SKM-1 (cell line): ENCODE results near the gene ENPP6.
"Not testable (repeated sequence)": the region's sequence is repeated elsewhere in the genome, so short reads cannot be mapped to it uniquely, and the experiment has no call there.

ENCODE experiments used
- DNase-seq: peaks from one replicate; lab custom pipeline; 2025; ENCODE audit not compliant: unreplicated experiment; lab: John Stamatoyannopoulos, UW

The ENPP6 gene

DNA sequence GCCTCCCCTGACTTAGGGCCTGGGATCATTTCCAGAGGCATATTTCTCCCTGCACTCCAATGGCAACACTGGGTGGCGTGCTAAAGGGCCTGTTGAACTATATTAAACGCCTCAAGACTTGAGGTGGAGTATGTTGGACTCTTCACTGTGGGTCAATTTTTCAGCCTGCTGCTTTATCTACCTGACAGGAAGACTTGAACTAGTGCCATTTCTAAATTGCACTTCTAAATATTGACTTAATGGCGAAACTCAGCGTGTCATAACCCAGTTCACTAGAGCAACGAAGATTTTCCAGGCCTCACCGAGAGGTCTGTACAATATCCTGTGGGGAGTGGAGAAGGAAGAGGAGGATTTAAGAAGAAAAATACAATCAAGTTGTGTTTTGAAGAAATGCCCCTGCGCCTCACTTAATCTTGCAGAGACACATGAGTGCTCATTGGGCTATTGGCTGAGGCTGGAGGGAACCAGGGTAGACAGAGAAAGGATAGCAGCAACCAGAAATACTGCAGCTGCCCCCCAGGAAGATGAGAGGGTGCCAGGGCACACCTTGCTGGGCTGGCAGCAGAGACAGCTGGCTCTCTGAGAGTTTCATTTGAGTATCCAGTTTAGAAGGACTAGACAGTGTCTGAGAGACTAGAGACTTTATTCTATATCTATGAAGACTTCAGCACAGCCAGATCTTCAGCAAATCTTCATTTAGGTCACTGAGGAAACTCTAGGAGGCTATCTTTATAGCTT is 67.4 kb downstream of the ENPP6 start:
- no peak for DNase-seq

DNA sequence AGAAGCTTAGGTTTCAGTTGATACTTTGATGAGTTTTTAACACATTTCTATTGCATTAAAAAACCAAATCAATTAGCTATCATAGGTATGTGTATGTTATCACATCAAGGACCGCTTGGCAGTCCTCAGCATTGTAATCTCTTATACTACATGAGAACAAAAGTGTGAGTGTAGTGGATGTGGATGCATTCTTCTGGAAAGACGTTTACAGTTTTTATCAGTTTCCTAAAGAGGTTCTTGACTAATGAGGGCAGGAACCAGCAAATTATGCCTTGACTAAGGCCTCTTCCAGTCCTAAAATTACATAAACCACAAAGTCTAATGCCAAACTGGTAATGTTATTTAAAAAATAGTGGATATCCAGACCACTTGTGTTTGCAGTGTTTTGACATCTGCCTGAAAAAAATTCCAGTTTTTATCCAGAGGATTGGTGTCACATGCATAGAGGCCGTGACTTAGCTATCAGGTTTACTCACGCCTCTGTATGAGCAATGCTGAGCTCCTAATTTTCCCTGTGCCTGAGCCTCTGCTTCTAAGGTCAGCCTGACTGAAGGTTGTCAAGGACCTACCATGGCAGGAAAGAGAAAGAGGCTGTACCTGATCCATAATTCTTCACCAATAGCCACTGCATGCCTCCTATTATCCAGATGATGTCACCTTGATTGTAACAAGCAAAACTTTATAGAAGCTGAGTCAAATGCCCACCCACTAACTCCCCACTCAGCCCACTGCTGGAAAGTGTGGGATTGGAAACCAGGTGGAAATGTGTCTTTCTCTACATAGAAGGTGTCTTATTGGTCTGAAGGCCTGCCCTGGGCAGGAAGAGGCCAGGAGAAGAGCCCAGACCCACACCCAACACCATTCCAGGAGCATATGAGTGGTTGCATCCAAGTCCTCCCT is 68.7 kb downstream of the ENPP6 start:
- DNase-seq = no peak

DNA sequence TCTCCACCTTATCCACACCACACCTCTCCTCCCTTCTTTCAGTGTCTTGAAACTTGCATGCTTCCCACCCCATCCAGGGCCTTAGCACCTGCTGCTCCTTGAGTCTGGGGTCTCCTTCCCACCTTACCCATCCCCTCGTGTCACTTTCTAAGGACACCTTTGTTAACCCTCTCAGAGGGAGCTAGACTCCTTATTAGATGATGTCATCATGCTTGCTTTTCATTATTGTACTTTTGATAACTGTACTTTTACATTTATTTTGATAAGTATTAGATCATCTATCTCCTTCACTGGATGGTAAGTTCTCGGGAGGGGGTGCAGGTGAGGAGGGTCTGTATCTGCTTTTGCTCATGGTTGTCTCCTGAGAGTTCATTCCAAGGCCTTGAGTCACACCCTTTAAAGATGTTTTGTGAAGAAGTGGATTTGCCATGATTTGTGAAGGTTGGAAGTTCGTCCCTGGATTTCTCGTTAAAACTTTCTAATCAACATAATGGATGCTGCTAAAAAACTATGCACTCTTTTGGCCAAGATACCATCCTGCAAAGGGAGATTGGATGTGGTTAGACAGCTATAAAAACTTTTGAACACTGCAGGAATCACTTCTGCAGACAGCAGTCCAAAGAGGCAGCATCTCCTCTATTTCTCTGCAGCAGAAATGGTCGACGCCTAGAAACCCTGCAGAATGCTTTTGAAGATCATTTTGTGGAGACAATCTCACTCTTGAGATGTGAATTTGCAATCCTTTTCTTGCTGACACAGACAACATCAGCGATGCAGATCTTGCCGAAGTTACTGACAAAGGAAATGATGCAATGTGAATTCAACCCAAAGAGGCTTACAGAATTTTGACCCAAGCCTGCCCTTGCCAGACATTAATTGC is 69.6 kb downstream of the ENPP6 start:
- peak; percentile 7 for DNase-seq

DNA sequence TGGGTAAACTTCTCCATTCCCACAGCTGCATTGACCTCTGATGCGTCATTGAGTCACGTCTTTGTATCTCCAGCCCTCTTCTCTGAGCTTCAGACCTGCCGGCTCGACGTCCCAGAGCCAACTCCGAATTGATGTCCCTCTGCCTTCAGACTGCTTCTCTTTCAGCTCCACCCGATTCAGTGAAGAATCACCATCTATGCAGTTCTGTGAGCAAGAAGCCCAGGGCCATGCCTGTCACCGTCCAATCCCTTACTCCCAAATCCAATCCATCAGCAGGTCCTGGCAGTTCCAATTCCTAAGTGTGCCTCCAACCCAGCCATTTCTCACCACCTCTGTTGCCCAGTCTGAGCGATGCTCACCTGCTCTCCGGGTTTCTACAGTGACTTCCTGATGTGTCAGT is 70.7 kb downstream of the ENPP6 start:
- DNase-seq = no peak

DNA sequence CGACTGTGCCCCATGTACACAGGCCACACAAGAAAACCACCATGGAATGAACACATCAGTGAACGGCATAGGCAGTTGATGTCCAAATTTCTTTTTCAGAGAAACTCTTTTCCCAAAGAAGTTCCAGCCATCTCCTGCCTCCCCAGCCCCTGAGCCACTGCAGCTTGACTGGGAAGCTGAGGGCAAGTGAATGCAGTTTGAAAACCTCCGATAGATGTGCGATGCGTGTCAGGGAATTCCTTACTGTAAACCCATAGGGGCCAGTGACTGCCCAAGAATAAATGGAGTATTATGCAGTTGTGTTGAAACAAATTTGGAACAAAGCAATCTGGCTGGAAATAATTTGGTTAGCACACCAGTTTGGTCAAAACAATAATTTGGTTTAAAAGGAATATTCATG is 72.1 kb downstream of the ENPP6 start:
- no peak for DNase-seq

DNA sequence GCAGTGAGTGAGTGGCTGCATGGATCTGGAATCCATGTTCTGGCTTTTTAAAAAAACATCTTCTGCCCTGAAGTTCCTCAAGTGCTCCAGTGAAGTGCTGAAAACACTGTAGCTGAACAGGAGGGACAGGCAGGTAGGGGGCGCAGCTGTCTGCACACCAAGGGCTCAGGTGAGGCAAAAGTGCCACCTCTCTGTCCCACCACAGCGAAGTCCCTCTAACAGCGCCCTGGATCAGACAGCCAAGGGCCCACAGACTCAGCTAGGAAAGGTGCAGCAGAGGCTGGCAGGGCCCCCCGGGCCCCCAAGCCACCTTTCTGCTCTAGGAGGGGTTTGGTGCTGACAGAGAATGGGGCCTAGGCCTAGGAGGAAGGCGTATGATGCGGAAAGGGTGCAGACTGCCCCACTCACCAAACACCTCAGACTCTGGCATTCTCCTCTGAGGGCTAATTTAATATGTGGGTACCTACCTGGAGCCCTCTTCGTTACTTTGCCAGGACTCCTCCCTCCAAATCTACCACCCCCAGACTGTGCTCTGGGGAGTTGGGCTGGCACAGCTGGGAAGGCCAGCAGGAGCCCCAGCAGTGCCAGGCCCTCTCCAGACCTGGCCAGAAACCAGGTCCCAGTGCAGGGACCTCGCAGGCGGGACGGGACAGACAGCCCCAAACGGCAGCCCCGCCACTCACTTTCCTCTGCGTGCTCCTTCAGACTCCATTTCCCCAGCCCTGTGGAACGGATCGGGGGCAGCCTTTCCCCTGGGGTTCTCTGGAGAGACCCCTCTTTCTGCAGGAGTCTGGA is 73.7 kb downstream of the ENPP6 start:
- no peak for DNase-seq

DNA sequence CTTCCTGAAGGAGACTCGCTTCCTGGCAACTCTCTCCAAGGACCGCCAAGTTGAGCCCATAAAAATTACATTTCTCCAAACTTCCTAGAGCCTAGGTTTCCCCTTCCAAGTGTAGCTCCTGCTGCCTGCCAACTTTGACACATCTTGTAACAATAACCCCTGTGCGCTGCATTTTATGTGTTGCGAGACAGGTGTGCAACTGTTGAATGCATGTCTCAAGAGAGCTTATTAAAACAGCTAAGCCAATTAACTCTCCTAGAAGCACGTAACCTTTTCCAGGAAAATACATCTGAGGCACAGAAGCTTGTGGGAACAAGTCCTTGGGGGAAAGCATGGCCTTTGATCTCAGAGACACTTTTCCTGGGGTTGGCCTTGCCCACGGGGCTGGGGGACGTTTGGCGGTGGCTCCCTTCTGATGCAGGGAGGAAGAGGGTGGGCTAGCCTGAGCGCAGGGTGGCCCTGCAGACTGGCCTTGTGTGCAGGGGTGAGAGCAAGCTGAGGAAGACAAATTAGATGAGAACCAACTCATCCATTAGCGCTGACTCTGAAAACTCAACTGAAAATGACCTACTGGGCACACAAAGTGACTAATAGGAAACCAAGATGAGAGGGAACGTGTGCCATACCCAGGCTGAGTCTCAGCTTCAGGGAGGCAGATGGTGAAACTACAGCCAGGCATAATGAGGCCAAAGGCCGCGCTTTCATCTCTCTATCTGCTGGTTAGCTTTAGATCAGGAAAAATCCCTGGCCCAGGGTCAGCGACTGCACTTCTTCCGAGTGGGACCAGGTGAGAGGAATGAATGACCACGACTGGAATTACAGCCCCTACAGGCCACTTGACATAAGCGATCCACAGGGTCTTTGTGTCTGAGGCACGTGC is 75.3 kb downstream of the ENPP6 start:
- no peak for DNase-seq

DNA sequence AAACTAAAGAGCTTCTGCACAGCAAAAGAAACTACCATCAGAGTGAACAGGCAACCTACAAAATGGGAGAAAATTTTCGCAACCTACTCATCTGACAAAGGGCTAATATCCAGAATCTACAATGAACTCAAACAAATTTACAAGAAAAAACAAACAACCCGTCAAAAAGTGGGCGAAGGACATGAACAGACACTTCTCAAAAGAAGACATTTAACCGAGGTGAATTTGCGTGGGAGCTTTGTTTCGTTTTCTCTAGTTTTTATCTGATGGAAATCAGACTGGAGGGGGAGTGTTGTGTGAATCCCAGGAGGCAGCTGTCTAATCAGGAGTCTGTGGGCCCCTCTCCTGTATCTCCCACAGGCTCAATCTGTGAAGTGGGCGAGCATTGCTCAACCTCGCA is 76.8 kb downstream of the ENPP6 start:
- DNase-seq = not testable (repeated sequence)

DNA sequence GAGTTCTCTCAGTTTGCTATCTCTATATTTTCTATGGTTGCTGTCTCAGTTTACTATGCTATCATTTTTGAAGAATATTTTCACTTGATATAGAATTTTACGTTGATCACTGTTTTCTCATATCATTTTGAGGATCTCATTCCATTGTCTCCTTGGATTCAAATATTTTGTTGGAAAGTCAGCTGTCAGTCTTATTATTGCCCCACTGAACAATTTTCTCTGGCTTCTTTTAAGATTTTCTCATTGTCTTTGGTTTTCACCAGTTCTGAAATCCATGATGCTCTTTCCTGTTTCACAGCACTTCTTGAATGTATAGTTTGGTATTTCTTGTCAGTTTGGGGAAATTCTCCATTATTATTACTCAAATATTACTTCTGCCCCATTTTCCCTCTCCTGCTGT is 81.1 kb downstream of the ENPP6 start:
- no peak for DNase-seq

DNA sequence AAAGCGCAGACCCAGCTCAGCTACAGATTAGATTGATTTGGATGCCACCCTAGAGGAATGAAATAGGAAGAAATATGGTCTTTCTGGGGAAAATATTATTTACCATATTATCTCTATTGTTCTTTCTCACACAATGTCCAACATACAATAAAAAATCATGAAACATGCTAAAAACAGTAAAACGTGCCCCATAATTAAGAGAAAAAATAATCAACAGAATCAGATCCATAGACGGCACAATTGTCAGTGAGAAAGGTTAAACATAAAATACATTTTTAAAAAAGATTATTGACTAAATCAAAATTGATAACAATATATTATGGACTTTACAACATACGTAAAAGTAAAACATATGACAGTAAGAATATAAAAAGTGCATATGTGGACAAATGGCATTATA is 90.9 kb downstream of the ENPP6 start:
- DNase-seq = no peak

DNA sequence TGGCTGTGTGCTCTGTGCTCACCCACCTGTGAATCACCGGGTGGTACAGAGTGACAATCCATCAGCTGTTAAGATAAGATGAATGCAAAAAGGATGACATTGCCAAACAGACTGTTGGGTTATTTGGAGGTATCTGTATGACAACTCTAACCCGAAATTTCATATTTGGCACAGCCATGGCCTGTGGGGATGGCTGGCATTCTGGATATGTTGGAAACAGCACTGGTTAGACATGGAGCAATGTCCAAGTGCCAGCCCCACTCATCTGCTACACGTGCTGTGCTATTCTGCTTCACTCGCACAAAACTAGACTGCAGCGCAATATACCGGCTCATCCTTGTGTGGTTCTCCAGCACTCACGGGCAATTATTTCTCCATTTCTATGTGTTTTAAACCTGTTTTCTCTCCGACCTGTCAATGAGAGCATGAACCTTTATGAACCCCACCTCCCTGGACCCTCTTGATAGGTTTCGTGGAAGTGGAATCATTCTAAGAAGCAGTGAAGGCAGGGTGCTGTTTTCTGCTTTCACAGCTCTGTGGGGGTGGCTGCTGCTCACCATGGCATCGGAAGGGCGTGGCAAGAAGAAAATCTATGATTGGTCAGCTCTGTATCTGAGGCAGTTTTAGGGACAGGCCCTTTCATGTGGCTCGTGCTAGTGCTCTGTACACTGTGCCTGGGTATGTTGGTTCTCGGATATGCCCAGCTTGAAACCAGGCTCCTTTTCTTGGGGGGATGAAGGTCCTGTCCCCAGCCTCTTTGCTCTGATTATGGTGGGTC is 94.9 kb downstream of the ENPP6 start:
- no peak for DNase-seq

DNA sequence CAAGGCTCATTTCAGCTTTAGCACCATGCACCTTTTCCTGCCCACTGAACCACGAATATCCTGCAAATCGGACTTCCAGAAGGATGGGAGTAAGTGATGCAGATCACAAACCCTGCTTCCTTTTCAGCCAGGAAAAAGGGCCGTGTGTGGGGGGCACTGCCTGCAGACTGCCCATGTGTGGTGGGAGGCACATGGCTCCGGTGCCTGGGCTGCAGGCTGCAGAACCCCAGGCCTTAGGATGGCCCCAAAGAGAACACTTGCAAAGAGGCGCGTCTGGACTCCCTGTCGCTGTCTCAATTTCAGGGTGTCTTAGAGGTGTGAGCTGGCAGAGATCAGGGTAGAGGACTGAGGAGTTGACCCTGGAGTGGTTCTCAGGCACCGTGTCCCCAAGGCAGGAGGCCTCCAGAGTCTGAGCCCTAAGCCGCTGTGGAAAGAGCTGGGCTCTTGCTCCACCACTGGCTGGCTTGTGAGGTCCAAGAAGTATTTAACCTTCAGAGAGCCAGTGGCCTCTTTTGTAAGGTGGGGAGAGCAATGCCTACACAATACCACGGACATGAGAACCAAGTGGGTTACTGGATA is 97.0 kb downstream of the ENPP6 start:
- no peak for DNase-seq

DNA sequence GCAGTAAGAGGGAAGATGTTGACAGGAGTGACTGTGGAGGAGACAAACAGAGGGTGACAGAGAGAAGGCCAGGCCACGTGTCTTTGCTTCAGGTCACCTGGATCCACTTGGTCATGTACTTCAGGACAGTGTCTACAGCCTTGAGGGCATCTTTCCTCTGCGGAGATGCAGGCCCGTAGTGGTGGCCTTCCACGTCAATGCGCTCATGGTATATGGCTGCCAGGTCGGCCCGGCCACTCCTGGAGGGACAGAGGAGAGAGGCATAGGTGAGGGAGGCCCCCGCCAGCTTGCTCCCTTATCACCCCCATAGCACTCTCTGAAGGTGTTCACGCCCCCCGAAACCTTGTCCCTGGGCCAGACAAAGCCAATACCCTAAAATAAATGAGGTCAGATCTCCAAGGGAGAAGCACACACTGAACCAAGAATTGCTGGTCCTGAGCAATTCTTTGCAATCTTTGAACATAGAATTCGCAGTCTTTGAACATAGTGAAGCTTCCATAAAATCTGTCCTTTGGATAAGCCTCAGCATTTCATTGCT is 99.9 kb downstream of the ENPP6 start:
- DNase-seq = no peak

DNA sequence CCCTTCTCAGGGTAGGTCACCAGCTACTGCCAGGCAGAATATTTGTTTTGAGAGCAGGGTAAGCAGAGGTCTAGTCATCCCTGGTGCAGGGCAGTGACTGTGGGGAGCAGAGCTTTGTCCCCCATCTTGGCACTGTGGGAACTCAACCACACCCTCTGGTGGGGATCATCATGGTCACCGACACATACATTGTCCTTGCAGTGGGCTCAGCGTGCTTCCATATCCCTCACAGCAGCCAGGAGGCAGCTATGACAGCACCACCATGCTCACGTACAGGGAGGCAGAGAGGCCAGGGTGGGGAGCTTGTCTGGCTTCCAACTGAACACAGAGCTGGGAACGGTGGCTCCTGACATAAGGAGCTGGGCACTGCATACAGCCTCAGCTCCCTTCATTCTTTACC is 102.3 kb downstream of the ENPP6 start:
- no peak for DNase-seq

DNA sequence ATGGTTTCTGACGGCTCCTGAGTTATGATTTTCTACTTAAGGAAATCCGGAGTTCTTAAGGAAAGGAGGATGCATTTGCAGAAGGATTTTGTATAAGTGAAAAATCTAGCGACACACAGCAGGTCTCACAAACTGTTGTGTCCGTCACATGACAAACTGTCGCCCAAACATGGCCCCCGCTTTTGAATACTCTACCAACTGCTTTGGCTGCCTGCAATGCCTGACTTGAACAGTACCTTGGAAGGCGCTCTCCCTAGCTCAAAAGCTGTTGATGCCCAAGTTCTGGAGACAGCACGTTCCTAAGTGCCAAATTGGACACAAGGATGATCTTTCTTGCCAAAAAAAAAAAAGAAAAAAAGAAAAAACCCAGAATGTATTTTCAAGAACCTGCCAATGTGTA is 103.2 kb downstream of the ENPP6 start:
- DNase-seq = no peak

DNA sequence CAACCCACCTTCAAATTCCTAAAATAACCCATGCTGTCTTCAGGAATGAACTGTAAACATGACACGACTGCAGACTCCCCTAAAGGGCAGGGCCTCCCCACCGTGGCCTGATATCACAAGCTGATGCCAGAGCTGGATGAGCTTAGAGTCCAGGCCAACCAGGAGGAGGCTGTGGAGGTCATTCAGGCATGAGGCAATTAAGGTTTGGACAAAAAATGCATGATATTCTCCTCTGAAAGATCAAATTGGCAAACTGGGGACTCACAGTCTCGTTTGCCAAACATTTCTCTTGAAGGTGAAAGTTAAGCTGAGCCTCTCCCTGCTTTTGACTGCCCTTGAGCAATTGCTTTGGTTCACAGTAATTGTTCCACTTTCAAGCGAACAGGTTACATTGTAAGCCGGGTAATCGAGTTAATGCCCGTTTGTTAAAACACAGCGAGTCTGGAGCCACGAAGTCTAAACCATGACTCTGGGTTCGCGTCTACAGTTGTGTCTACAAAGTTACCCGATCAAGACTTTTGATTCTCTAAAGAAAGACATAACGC is 105.6 kb downstream of the ENPP6 start:
- no peak for DNase-seq

DNA sequence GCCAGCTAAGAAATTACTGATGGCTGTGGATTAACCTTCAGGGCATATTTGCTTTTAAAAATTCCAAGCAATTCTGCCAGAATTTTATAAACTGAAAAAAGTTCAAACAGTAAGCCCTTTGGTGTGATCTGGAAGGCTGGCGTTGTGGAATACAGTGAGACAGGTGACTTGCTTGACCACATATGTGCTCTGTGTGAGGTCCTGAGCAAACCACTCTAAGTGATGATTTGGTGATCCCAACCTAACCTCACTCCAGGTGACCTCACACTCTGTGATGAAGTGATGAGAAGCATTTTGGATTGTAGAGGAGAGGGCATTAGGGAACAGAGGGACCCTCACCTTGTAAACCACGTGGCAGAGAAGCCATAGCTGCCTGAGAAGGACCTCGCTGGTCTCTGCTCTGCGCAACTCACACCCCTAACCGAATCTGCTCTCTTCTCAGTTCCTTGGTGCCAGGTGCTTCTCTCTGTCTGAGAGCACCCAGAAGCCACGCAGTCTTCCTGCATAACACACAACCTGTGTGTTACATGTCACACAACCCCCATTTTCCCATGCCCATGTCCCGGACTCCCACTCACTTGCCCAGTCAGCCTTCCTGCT is 106.3 kb downstream of the ENPP6 start:
- DNase-seq = no peak
